ENCODE data around the gene ZNF460. TPM values are rescaled to one million over a fixed set of nuclear protein-coding genes. Genes with fewer than 3 reads are reported as not detected.

The ZNF460 gene
- total and polyA plus RNA-seq, 2 of the 13 experiments (the other 11 are each of a cell fraction or from before 2014, with no cell fraction given), result 14.5 to 44.8 TPM

GRCh38 chr19:57240311-57241090, 39.8 kb upstream of the ZNF460 start, which contains the start of gene ZNF805 (continued):
- TF ChIP-seq SMAD9 (CRISPR knock-in tag; IDR thresholded peaks at IDR 0.05) (peak; percentile 40; the same call in 1 of the 2 replicates), NR2F6 (IDR thresholded peaks at IDR 0.05) (no peak), NR2F6 (CRISPR knock-in tag; IDR thresholded peaks at IDR 0.05) (peak; percentile 8; the same call in 1 of the 2 replicates), HBP1 (CRISPR knock-in tag; IDR thresholded peaks at IDR 0.05; ENCODE audit: low read depth) (no peak), ZNF350 (CRISPR knock-in tag; IDR thresholded peaks at IDR 0.05; ENCODE audit: borderline replicate concordance, low read depth) (peak; percentile 71; the same call in 1 of the 2 replicates), NFATC3 (CRISPR knock-in tag; IDR thresholded peaks at IDR 0.05) (0 out of 2 replicates have a peak, but pooled peaks have one; percentile 40), ZNF770 (CRISPR knock-in tag; IDR thresholded peaks at IDR 0.05) (peak; percentile 85), ZNF556 (CRISPR knock-in tag; IDR thresholded peaks at IDR 0.05; ENCODE audit: borderline replicate concordance) (peak; percentile 80; the same call in 1 of the 2 replicates), DBP (CRISPR knock-in tag; IDR thresholded peaks at IDR 0.05; ENCODE audit: not compliant biosample characterization) (no peak), ZNF430 (CRISPR knock-in tag; IDR thresholded peaks at IDR 0.05) (peak; percentile 51; the same call in 1 of the 2 replicates), ZNF235 (CRISPR knock-in tag; IDR thresholded peaks at IDR 0.05; ENCODE audit: borderline replicate concordance) (peak; percentile 80; the same call in 1 of the 2 replicates), POLR2AphosphoS5 (IDR thresholded peaks at IDR 0.05; ENCODE audit: low read depth, low read length) (peak; percentile 62)
- TF ChIP-seq, protein P1, sequence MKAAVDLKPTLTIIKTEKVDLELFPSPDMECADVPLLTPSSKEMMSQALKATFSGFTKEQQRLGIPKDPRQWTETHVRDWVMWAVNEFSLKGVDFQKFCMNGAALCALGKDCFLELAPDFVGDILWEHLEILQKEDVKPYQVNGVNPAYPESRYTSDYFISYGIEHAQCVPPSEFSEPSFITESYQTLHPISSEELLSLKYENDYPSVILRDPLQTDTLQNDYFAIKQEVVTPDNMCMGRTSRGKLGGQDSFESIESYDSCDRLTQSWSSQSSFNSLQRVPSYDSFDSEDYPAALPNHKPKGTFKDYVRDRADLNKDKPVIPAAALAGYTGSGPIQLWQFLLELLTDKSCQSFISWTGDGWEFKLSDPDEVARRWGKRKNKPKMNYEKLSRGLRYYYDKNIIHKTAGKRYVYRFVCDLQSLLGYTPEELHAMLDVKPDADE (CRISPR knock-in tag; IDR thresholded peaks at IDR 0.05), result no peak
